Measurements from ENCODE around the gene SLC6A7.

Gene SLC6A7

GRCh38 chr5:150180241-150181026 is 9.4 kb upstream of the SLC6A7 start:
- Histone ChIP-seq H3K27me3 (ENCODE audit: insufficient read depth, low read length, poor library complexity, severe bottlenecking) (no peaks in the 10 kb centered on the region), H2AFZ (ENCODE audit: low read length) (no peak overlapping the region)

GRCh38 chr5:150181027-150181426 is 8.8 kb upstream of the SLC6A7 start:
- Histone ChIP-seq H3K27me3 (ENCODE audit: insufficient read depth, low read length, poor library complexity, severe bottlenecking) (no peaks in the 10 kb centered on the region), H3K9ac (ENCODE audit: low read depth, low read length, poor library complexity, severe bottlenecking) (no peak overlapping the region), H3K4me2 (ENCODE audit: low read depth, low read length, poor library complexity, severe bottlenecking) (no peak overlapping the region), H4K20me1 (ENCODE audit: insufficient read depth, low read length, poor library complexity, severe bottlenecking) (no peaks in the 10 kb centered on the region), H3K9me3 (ENCODE audit: insufficient read depth, low read depth, low read length) (no peaks in the 10 kb centered on the region), H3K36me3 (ENCODE audit: insufficient read depth, low read length) (no peaks in the 10 kb centered on the region), H3K4me1 (ENCODE audit: insufficient read depth, low read length, poor library complexity, severe bottlenecking) (no peaks in the 10 kb centered on the region), H3K9me2 (replicated peaks; ENCODE audit: low read depth, low read length) (no peaks in the 10 kb centered on the region), H3K4me3 (ENCODE audit: low read length, poor library complexity, severe bottlenecking) (no peak overlapping the region), H3K79me2 (ENCODE audit: insufficient read depth, low read length) (no peaks in the 10 kb centered on the region), H2AFZ (ENCODE audit: low read length) (no peak overlapping the region), H3F3A (ENCODE audit: low read depth) (no peaks in the 10 kb centered on the region)
- TF ChIP-seq CTCF (conservative IDR thresholded peaks at IDR 0.05; ENCODE audit: low read length) (no peak), EZH2phosphoT487 (IDR thresholded peaks at IDR 0.05; ENCODE audit: borderline replicate concordance) (no peak)

More at GRCh38 chr5:150180241-150181026, 9.4 kb upstream of the SLC6A7 start:
- Histone ChIP-seq H3F3A (ENCODE audit: low read depth) (no peaks in the 10 kb centered on the region), H3K79me2 (ENCODE audit: insufficient read depth, low read length) (no peaks in the 10 kb centered on the region), H3K4me1 (ENCODE audit: insufficient read depth, low read length, poor library complexity, severe bottlenecking) (no peaks in the 10 kb centered on the region), H3K9ac (ENCODE audit: low read depth, low read length, poor library complexity, severe bottlenecking) (no peak overlapping the region), H3K9me3 (ENCODE audit: insufficient read depth, low read depth, low read length) (no peaks in the 10 kb centered on the region), H3K36me3 (ENCODE audit: insufficient read depth, low read length) (no peaks in the 10 kb centered on the region), H3K4me2 (ENCODE audit: low read depth, low read length, poor library complexity, severe bottlenecking) (no peak overlapping the region), H3K9me2 (replicated peaks; ENCODE audit: low read depth, low read length) (no peaks in the 10 kb centered on the region), H3K4me3 (ENCODE audit: low read length, poor library complexity, severe bottlenecking) (no peak overlapping the region), H4K20me1 (ENCODE audit: insufficient read depth, low read length, poor library complexity, severe bottlenecking) (no peaks in the 10 kb centered on the region)
- TF ChIP-seq CTCF (conservative IDR thresholded peaks at IDR 0.05; ENCODE audit: low read length) (no peak), EZH2phosphoT487 (IDR thresholded peaks at IDR 0.05; ENCODE audit: borderline replicate concordance) (no peak)

GRCh38 chr5:150181766-150182545 is 7.9 kb upstream of the SLC6A7 start:
- Histone ChIP-seq H3K36me3 (ENCODE audit: insufficient read depth, low read length) (no peaks in the 10 kb centered on the region), H3F3A (ENCODE audit: low read depth) (no peaks in the 10 kb centered on the region), H3K79me2 (ENCODE audit: insufficient read depth, low read length) (no peaks in the 10 kb centered on the region), H3K9me2 (replicated peaks; ENCODE audit: low read depth, low read length) (no peaks in the 10 kb centered on the region), H3K4me1 (ENCODE audit: insufficient read depth, low read length, poor library complexity, severe bottlenecking) (no peaks in the 10 kb centered on the region), H3K27me3 (ENCODE audit: insufficient read depth, low read length, poor library complexity, severe bottlenecking) (no peaks in the 10 kb centered on the region), H2AFZ (ENCODE audit: low read length) (no peak overlapping the region), H4K20me1 (ENCODE audit: insufficient read depth, low read length, poor library complexity, severe bottlenecking) (no peaks in the 10 kb centered on the region), H3K4me2 (ENCODE audit: low read depth, low read length, poor library complexity, severe bottlenecking) (no peak overlapping the region), H3K9ac (ENCODE audit: low read depth, low read length, poor library complexity, severe bottlenecking) (no peak overlapping the region), H3K9me3 (ENCODE audit: insufficient read depth, low read depth, low read length) (no peaks in the 10 kb centered on the region), H3K4me3 (ENCODE audit: low read length, poor library complexity, severe bottlenecking) (no peak overlapping the region)
- TF ChIP-seq EZH2phosphoT487 (IDR thresholded peaks at IDR 0.05; ENCODE audit: borderline replicate concordance) (no peak), CTCF (conservative IDR thresholded peaks at IDR 0.05; ENCODE audit: low read length) (no peak)

All from Loucy (cell line).